Sigmoid colon (tissue), 7 donors: ENCODE results near the gene PRKAA1. TPM values are rescaled to one million over a fixed set of nuclear protein-coding genes. Genes with fewer than 3 reads are reported as not detected.
A peak's percentile ranks its signal among the peaks of the same experiment; 100 is the strongest.

ENCODE experiments used
- DNase-seq: peaks from one replicate; pipeline ENCODE4 v3.0.0-alpha.2; 2019
- H3K27ac ChIP-seq, 4 donors: fragments of 200-600 bp; sonication (generic); one replicate each; pipeline ENCODE4 v1.5.1; 2016 to 2019; ENCODE audit warnings: mild to moderate bottlenecking in 1 of 4
- H3K27me3 ChIP-seq, 3 donors: fragments of 200-600 bp; sonication (generic); one replicate each; pipeline ENCODE4 v1.5.1; 2019; ENCODE audit warnings: mild to moderate bottlenecking in 1 of 3
- H3K36me3 ChIP-seq, 4 donors: fragments of 200-600 bp; sonication (generic); one replicate each; pipeline ENCODE4 v1.5.1; 2016 to 2019
- H3K4me1 ChIP-seq, 4 donors: fragments of 200-600 bp; sonication (generic); one replicate each; pipeline ENCODE4 v1.5.1; 2017 to 2019
- H3K4me3 ChIP-seq, 4 donors: fragments of 200-600 bp; sonication (generic); one replicate each; pipeline ENCODE4 v1.5.1; 2017 to 2019; ENCODE audit warnings: mild to moderate bottlenecking in 2 of 4, moderate library complexity in 1 of 4
- H3K9me3 ChIP-seq, 4 donors: fragments of 200-600 bp in 3 of 4; sonication (generic) in 3 of 4; one replicate each; pipeline versions ENCODE4 v1.5.1 to v1.6.1; 2013 to 2019
- CTCF ChIP-seq, 4 experiments: fragments of 450-650 bp in 3 of 4; fragments of 200-600 bp in 1 of 4; IDR thresholded peaks; one replicate each; pipeline ENCODE4 v1.5.1; 2016 to 2019; ENCODE audit warnings: antibody characterized with exemption in 4 of 4, mild to moderate bottlenecking in 3 of 4, moderate library complexity in 2 of 4
- EP300 ChIP-seq, 4 donors: sonication (generic); formaldehyde crosslinking; IDR thresholded peaks; one replicate each; pipeline ENCODE4 v1.6.1; 2017; ENCODE audit warnings: antibody characterized with exemption in 4 of 4
- POLR2A ChIP-seq, 2 donors: fragments of 450-650 bp; IDR thresholded peaks; one replicate each; pipeline ENCODE4 v1.6.1; 2016; ENCODE audit warnings: antibody characterized with exemption in 2 of 2, mild to moderate bottlenecking in 2 of 2, moderate library complexity in 2 of 2
- POLR2AphosphoS5 ChIP-seq, 4 donors: sonication (generic); formaldehyde crosslinking; IDR thresholded peaks; one replicate each; pipeline ENCODE4 v1.6.1; 2017; ENCODE audit warnings: antibody characterized with exemption in 4 of 4
- WGBS, 2 donors: extraction: QIAGEN DNeasy Blood & Tissue Kit; methylation state at CpG; one replicate each; pipeline ENCODE4 v1.1.7; 2013; 5-methylcytosine and 5-hydroxymethylcytosine counted together
- intact Hi-C: fragments of 100-400 bp; cut with DNase I; formaldehyde crosslinking; loops from one replicate; pipeline ENCODE4 v1.15.1; 2023
- polyA plus RNA-seq, 3 donors: library from polyadenylated mRNA; stranded (reverse); fragments of 200-250 nt; gene quantifications; one replicate each; pipeline ENCODE4 v1.2.3, GENCODE V29; 2013
- total RNA-seq, 4 donors: library from RNA; depleted of rRNA; stranded (reverse); fragments of >200 nt; gene quantifications; one replicate each; pipeline ENCODE4 v1.1.0, GENCODE V29; 2016
- donor health status: healthy with polysubstance abuse.
- donor health status: Bipolar disorder and iron deficiency.
- donor health status: healthy.

PRKAA1 gene
- total and polyA plus RNA-seq, 7 donors: 27.0 to 98.4 (median 63.4) TPM

- intact Hi-C loops: loop anchor here (2.0 to 10.0 kb wide), 2 partner anchors 80 to 1090 kb away; partner anchors contain the start of genes FBXO4 and TTC33
- 0% methylated on average over 21 of the region's 21 CpGs for WGBS, 2 donors
- Histone ChIP-seq H3K36me3 (peaks cover 0 to 45% (median 38%) of the 10 kb centered on the region in 4 donors), H3K4me1 (peaks cover 0 to 34% (median 16%) of the 10 kb centered on the region in 4 donors), H3K4me3 (peak overlapping the region; percentile 50 to 75 (median 58)), H3K27me3 (no peaks in the 10 kb centered on the region), H3K27ac (peak overlapping the region; percentile 88 to 97 (median 95)), H3K9me3 (no peaks in the 10 kb centered on the region)
- TF ChIP-seq POLR2A (IDR thresholded peaks at IDR 0.05): no peak
- TF ChIP-seq POLR2AphosphoS5 (IDR thresholded peaks at IDR 0.05): no peak
- TF ChIP-seq CTCF (IDR thresholded peaks at IDR 0.05): no peak
- TF ChIP-seq EP300 (IDR thresholded peaks at IDR 0.05): no peak
- DNase-seq: no peak
Observed at GRCh38 chr5:40834391-40834848, 36.2 kb upstream of the PRKAA1 start.

GRCh38 chr5:40833712-40834229 is 35.6 kb upstream of the PRKAA1 start:
- WGBS, 2 donors: 10 to 44% methylated on average over 13 of the region's 13 CpGs
- H3K9me3 ChIP-seq: no peaks in the 10 kb centered on the region
- TF ChIP-seq POLR2AphosphoS5 (IDR thresholded peaks at IDR 0.05): no peak
- peaks cover 0 to 34% (median 16%) of the 10 kb centered on the region in 4 donors for H3K4me1 ChIP-seq
- peak overlapping the region; percentile 88 to 97 (median 95) for H3K27ac ChIP-seq
- no peaks in the 10 kb centered on the region for H3K27me3 ChIP-seq
- intact Hi-C loops: loop anchor here (2.0 to 10.0 kb wide), 2 partner anchors 79 to 1091 kb away; partner anchors contain the start of genes FBXO4 and TTC33
- H3K4me3 ChIP-seq: peak overlapping the region in 3 of 4 donors; percentile 53 to 75 (median 63)
- peaks cover 0 to 52% (median 38%) of the 10 kb centered on the region in 4 donors for H3K36me3 ChIP-seq
- no peak for DNase-seq

GRCh38 chr5:40832345-40832744 is 34.2 kb upstream of the PRKAA1 start:
- H3K4me1 ChIP-seq: peaks cover 0 to 34% (median 16%) of the 10 kb centered on the region in 4 donors
- H3K9me3 ChIP-seq: no peaks in the 10 kb centered on the region
- no peak for DNase-seq
- no peak overlapping the region for H3K27ac ChIP-seq
- peaks cover 4 to 66% (median 44%) of the 10 kb centered on the region in 4 donors for H3K36me3 ChIP-seq
- TF ChIP-seq POLR2AphosphoS5 (IDR thresholded peaks at IDR 0.05) (no peak), EP300 (IDR thresholded peaks at IDR 0.05) (no peak), CTCF (IDR thresholded peaks at IDR 0.05) (no peak), POLR2A (IDR thresholded peaks at IDR 0.05) (no peak)
- 78 to 88% methylated on average over 4 of the region's 4 CpGs for WGBS, 2 donors
- intact Hi-C loops: loop anchor here (10.0 kb wide), 1 partner anchor 1092 kb away; the partner anchor contains the start of gene FBXO4
- no peaks in the 10 kb centered on the region for H3K27me3 ChIP-seq
- H3K4me3 ChIP-seq: no peak overlapping the region

- DNase-seq: no peak
- WGBS, 2 donors: 70% methylated on average over 4 of the region's 4 CpGs
- H3K36me3 ChIP-seq: peaks cover 4 to 74% (median 50%) of the 10 kb centered on the region in 4 donors
- TF ChIP-seq POLR2AphosphoS5 (IDR thresholded peaks at IDR 0.05): no peak
- TF ChIP-seq POLR2A (IDR thresholded peaks at IDR 0.05): no peak
- TF ChIP-seq CTCF (IDR thresholded peaks at IDR 0.05): no peak
- TF ChIP-seq EP300 (IDR thresholded peaks at IDR 0.05): no peak
- intact Hi-C loops: loop anchor here (10.0 kb wide), 1 partner anchor 1093 kb away; the partner anchor contains the start of gene FBXO4
- H3K27me3 ChIP-seq: no peaks in the 10 kb centered on the region
- H3K4me3 ChIP-seq: no peak overlapping the region
- no peak overlapping the region for H3K27ac ChIP-seq
- peaks cover 0 to 34% (median 16%) of the 10 kb centered on the region in 4 donors for H3K4me1 ChIP-seq
- no peaks in the 10 kb centered on the region for H3K9me3 ChIP-seq
Observed at GRCh38 chr5:40831346-40832210, 33.4 kb upstream of the PRKAA1 start.
